ENCODE data around the gene ANKRD63.
A peak's percentile ranks its signal among the peaks of the same experiment; 100 is the strongest.

ANKRD63 gene

DNA sequence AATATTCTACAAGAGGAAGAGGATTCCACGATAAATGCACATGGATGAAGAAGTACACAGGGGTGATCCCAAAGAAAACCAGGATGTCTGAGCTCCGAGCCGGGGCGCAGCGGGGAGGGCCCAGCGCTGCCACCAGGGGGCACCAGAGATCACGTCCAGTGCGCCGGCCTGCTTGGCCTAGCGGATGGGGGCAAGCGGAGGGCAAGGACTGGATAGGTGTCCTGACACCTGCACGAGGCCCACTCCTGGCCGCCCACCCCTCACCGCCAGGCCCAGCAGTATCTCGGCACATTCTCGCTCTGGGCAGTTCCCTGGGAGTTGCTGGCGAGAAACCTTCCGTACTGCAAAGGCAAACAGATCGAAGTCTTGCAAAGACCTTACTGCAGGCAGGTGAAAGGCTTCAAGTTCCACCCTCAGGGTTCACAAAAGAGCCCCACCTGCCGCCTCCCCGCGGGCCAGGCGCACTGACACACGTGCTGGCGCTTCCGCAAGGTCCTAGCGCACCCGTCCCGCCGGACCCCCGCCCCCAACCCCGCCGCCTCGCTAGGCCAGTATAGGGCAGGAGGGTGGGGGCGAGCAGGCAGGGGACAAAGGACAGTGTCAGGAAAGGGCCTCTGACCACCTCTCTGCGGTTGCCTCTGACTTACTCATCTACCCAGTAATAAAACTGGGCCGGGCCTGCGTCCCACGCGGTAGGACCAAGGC is 3.3 kb downstream of the ANKRD63 start:
- peak; percentile 58 for DNase-seq (ENCODE audit: low read depth)

GRCh38 chr15:40278026-40278425 is 4.8 kb downstream of the ANKRD63 start:
- DNase-seq (ENCODE audit: low read depth): no peak

DNA sequence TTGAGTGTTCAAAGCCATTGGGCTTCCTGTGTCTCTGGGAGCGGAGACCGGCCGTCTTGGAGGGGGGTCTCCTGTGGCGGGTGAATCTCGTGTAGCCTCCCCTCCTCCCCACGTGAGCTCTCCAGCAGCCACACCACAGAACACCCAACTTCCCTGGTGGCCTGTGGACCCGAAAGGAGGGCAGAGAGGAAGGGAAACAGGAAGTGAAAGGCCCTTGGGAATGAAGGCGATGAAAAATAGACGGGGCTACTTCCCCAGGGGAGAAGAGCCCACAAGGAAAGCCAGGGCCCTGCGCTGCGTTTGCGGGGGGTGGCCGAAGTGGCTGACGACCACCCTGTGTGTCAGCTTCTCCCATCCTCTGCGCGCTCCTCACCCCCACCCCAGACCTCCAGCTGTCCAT is 5.4 kb downstream of the ANKRD63 start:
- DNase-seq (ENCODE audit: low read depth): no peak

GRCh38 chr15:40276927-40277326 is 5.9 kb downstream of the ANKRD63 start:
- no peak for DNase-seq (ENCODE audit: low read depth)

DNA sequence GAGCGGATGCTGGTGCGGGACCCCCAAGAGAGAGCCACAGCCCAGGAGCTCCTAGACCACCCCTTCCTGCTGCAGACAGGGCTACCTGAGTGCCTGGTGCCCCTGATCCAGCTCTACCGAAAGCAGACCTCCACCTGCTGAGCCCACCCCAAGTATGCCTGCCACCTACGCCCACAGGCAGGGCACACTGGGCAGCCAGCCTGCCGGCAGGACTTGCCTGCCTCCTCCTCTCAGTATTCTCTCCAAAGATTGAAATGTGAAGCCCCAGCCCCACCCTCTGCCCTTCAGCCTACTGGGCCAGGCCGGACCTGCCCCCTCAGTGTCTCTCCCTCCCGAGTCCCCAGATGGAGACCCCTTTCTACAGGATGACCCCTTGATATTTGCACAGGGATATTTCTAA is 6.9 kb downstream of the ANKRD63 start:
- no peak for DNase-seq (ENCODE audit: low read depth)

DNA sequence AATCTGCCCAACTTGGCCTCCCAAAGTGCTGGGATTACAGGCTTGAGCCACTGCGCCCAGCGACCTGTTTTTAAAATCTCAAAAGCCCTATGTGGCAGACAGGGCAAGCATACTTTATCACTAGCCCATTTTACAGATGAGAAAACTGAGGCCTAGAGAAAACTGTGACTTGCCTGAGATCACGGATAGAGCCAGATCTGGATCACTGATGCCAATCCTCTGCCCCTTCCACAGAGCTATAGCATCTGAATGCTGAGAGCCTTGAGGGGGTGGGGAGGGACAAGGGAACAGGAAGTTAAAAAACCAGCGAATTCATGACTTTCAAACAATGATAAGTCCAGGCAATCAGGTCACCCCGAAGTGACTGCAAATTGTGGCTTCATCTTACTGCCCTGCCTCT is 7.3 kb downstream of the ANKRD63 start:
- DNase-seq (ENCODE audit: low read depth): no peak

- peak; percentile 77 for DNase-seq (ENCODE audit: low read depth)
These were observed 8.3 kb downstream of the ANKRD63 start for GRCh38 chr15:40274350-40275274.

- DNase-seq (ENCODE audit: low read depth): no peak
These were observed 9.4 kb downstream of the ANKRD63 start for GRCh38 chr15:40273428-40273827.

DNA sequence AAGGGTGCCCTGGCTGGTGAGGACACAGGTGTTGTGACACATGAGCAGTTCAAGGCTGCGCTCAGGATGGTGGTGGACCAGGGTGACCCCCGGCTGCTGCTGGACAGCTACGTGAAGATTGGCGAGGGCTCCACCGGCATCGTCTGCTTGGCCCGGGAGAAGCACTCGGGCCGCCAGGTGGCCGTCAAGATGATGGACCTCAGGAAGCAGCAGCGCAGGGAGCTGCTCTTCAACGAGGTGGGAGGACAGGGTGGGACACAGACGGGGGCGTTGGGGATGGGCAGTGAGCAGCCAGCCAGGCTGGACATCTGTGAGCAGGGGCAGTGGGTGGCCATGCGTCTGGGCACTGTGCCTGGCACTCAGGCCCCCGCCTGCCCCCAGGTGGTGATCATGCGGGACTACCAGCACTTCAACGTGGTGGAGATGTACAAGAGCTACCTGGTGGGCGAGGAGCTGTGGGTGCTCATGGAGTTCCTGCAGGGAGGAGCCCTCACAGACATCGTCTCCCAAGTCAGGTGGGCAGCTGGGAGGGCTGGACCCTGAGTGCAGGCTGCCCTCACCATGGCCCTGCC is 10.3 kb downstream of the ANKRD63 start:
- DNase-seq (ENCODE audit: low read depth): peak; percentile 23

- no peak for DNase-seq (ENCODE audit: low read depth)
These were observed 11.0 kb downstream of the ANKRD63 start for GRCh38 chr15:40271685-40272484.

GRCh38 chr15:40270246-40270995 is 12.4 kb downstream of the ANKRD63 start:
- no peak for DNase-seq (ENCODE audit: low read depth)

GRCh38 chr15:40269604-40270003 is 13.3 kb downstream of the ANKRD63 start:
- no peak for DNase-seq (ENCODE audit: low read depth)

- DNase-seq (ENCODE audit: low read depth): no peak
These were observed 15.2 kb downstream of the ANKRD63 start for GRCh38 chr15:40267670-40268069.

GRCh38 chr15:40266828-40267304 is 16.0 kb downstream of the ANKRD63 start:
- peak; percentile 94 for DNase-seq (ENCODE audit: low read depth)

GRCh38 chr15:40265875-40266274 is 17.0 kb downstream of the ANKRD63 start:
- no peak for DNase-seq (ENCODE audit: low read depth)

- no peak for DNase-seq (ENCODE audit: low read depth)
These were observed 17.5 kb downstream of the ANKRD63 start for GRCh38 chr15:40265355-40265754.

GRCh38 chr15:40264321-40265153 is 18.3 kb downstream of the ANKRD63 start:
- DNase-seq (ENCODE audit: low read depth): no peak

DNA sequence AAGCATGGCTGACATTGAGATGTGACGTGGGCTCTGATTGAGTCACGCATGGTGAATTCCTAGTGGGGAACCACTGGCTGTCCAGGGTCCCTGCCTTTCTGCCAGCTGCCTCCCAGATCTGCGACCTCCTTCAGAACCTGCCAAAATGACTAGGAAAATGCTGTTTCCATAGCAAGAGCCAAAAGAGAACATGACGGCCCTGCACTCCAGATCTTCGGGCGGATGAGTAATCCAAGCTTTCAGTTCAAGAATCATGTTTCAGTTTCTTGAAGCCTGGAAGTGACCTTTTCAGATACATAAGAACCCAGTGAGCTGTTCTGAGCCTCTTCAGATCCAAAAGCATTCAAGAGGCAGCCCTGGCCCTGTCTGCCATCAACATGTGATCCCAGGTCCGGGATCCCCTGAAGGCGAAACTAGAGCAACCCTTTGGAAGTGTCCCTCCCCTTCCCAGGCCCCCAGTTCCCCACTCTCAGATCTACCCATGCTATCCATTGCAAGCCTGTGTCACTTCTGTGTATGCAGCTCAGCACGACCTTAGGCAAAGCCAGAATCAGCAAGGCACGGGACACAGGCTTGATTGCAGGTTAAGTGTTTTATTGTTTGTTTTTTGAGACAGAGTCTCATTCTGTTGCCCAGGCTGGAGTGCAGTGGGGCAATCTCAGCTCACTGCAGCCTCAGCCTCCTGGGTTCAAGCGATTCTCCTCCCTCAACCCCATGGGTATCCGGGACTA is 19.7 kb downstream of the ANKRD63 start:
- peak; percentile 64 for DNase-seq (ENCODE audit: low read depth)

GRCh38 chr15:40259021-40259420 is 23.8 kb downstream of the ANKRD63 start:
- no peak for DNase-seq (ENCODE audit: low read depth)

GRCh38 chr15:40258544-40258943 is 24.3 kb downstream of the ANKRD63 start:
- DNase-seq (ENCODE audit: low read depth): no peak

All from EH (cell line).